Activated T-helper 1 cell treated with anti-CD3 and anti-CD28 coated beads, Interleukin-2, amount 50 U/mL, for 16 hours (primary cell): Measurements from ENCODE around the gene CLDN6.
"Not testable (repeated sequence)": the region's sequence is repeated elsewhere in the genome, so short reads cannot be mapped to it uniquely, and the experiment has no call there.

Experiments
- DNase-seq, 2 donors: peaks; one replicate each; pipeline ENCODE4 v3.0.0-alpha.2; 2020; ENCODE audit warnings: low read depth in 1 of 2, low spot score in 1 of 2

Gene CLDN6, protein sequence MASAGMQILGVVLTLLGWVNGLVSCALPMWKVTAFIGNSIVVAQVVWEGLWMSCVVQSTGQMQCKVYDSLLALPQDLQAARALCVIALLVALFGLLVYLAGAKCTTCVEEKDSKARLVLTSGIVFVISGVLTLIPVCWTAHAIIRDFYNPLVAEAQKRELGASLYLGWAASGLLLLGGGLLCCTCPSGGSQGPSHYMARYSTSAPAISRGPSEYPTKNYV

DNA sequence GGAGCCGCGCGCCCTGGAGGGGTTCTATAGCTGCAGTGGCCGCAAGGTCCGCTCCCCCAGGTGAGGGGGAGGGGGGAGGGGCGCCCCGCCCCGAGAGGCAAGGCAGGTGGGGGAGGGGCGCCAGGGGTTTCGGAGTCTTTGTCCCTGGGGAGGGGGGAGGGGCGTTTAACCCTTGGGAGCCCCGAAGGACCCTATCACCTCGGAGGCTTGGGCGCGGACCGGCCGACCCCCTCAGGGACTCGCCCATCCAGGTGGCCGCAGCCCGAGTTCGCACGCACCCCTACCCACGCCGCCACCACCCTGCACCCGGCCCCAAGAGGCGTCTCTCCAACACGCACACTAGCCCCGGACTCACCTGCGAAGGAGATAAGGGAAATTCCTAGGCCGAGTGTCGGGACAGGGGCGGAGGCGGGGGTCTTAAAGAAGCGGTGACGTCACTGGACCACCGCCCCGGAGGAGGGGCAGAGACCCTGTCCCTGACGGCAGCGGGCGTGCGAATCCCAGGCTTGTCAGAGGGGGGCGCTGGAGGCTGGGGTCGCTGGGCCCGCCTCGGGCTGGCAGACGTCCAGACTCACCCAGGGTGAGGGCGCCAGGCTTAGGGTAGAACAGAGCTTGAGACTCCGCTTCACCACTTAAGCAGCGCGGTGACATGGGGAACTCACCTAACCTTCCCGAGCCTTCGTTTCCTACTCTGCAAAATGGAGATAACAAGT, at the start of gene CLDN6:
CLDN6 (minus strand) TSS at position 390 of the 713 bp plus-strand sequence. CDS start 2,162 bp downstream, outside the sequence.
- no peak for DNase-seq

DNA sequence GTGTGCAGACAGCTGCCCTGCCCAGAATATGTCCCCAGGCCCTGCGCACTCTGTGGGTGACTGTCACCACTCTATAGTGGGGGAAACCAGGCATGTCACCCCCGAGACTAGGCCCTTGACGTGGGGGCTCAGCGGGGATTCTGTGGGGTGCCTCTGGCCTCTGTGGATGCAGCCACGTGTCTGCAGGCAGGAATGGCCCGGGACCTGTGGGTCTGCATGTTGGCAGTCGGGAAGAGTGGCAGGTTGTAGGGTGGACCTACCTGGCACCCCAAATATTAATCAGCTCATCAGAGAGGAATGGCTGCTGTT, 48.4 kb upstream of the CLDN6 start:
- no peak for DNase-seq

DNA sequence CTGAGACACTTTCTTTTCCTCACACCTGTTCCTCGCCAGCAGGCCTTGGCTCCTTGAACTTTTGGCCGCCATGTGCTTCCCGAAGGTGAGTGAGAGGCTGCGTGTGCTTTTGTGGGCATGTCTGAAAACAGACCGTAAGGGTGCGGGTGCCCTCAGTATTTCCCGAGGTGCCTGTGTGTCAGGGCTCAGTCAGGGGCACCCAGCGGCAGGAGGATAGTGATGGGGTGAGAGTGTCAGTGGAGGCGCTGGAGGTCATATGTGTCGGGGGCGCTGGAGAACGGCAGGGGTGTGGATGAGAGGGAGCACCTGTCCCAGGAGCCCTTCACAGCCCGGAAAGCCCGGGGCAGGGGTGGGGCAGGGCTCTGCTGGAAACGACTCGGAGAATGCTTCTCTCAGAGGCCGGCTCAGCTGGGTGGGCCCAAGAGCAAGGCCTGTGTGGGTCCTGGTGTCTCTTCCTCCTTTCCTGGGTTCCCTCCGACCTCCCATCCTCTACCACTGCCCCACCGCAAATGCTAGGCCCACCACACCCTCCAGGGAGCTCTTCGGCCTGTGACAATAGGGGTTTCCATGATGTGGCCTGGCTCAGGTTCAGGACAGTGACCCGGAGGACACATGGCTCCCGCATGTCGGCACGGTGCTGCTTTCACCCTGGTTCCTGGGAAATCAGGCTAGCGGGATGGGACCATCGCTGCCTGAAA, 47.9 kb upstream of the CLDN6 start:
- no peak for DNase-seq

DNA sequence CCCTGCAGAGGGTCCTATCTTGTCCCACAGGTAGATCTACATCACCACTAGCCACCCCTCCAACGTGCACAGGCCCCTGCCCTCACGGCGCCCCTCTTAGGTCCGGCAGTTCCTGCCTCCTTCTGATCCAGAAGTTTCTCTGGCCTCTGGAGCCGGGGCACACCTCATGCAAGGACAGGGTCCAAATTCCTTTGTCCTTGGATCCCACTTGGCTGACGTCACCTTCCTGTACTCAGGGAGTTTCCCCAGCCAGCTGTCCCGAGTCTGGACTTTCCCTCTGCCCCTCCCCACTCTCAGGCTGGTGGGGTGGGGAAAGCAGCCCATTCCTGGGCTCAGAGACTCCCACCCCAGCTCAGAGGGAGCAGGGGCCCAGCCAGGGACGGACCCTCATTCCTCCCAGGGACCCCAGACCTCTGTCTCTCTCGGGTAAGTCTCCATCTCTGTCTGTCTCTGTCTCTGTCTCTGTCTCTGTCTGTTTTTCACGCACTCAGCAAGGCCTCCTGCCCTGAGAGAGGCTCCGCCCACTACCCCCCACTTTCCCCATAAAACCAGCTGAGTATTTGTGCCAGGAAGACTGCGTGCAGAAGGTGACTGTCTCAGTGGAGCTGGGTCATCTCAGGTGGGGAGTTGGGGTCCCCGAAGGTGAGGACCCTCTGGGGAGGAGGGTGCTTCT, 47.2 kb upstream of the CLDN6 start, which contains the start of gene IL32:
IL32 (plus strand) TSS at position 572 of the 673 bp plus-strand sequence. CDS start 172 bp downstream, outside the sequence.
- peak; percentile 50 to 51 for DNase-seq

DNA sequence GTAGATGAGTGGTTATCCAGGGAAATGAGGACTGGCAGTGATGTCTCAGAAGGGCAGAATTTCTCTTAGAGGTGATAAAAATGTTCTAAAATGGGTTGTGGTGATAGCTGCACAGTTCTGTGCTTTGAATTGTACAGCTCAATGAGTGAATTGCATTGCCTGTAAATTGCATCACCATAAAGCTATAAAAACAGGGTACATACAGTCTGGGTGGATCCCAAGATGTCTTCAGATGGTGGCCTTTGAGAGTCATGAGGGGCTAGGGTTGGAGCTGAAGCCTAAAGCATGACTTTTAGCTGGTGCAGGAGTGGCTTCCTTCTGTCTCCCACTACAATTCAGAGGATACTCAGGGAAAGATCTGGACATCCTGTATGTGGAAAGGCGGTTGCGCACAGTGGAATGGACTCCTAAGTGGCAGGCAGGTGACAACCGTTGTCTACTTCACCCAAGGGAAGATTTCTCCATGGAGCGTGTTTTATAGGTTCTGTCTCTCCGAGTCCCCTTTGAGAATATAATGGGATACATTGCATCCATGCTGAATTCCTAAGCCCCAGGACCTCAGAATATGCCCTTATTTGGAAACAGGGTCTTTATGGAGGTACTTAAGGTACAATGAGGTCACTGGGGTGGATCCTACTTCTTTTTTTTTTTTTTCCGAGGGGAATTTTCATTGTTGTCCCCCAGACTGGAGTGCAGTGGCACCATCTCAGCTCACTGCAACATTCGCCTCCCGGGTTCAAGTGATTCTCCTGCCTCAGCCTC, 45.8 kb upstream of the CLDN6 start:
- no peak for DNase-seq

DNA sequence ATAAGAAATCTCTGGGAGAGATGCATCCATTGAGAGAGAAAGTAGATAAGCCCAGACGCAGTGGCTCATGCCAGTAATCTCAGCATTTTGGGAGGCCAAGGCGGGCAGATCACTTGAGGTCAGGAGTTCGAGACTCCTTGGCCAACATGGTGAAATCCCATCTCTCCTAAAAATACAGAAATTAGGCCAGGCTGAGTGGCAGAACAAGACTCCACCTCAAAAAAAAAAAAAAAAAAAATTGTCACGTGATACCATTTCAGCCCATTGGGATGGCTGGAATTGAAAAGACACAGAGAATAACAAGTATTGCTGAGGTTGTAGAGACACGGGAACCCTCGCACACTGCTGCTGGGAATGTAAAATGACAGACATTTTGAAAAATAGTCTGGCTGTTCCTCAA, 44.6 kb upstream of the CLDN6 start:
- no peak for DNase-seq

DNA sequence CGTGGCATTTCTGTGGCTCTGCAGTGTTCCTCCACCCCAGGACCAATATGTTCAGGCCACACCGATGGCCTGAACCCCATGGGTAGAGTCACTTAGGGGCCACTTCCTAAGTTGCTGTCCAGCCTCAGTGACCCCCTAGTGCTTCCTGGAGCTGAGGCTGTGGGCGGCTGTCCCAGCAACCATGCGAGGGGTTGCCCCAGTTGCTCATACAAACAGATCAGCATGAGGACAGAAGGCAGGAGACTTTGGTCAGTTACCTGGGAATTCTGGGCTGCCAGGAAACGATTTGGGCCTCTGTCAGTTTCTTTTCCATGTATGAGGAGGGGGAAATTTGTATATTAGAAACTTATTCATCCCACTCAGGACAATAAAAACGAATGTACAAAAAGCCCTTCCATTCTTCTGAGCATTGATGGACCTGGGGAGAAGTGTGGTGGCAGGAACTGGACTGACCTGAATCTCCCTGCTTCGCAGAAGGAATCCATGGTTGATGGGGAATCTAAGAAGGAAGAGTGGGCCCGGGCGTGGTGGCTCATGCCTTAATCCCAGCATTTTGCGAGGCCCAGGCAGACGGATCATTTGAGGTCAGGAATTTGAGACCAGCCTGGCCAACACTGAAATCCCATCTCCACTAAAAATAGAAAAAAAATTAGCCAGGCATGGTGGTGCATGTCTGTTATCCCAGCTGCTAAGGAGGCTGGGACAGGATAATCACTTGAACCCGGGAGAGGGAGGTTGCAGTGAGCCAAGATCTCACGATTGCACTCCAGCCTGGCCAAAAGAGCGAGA, 42.5 kb upstream of the CLDN6 start:
- DNase-seq: no peak

DNA sequence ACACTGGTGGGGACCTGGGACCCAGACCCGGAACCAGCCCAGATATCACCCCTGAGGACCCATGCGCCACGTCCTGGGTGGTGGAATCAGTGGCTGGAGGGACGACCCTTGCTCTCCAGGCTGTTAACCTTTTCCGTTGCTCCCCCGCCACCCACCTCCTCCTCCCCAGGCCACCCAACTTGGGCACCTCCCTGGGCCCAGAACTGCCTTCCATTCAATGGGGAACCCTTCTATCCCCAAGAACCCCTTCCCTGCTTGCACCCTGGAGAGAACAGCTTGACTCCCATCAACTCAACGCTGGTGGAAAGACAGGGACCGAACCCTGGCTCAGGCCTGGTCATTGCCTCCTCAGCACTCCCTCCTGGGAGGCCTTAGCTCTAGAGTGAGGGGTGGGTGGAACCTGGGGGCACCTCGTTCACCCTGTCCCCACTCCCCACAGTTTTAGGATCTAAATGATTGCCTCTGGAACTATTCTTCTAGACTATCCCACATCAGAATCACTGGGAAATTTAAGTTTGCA, 41.8 kb upstream of the CLDN6 start:
- DNase-seq: no peak

DNA sequence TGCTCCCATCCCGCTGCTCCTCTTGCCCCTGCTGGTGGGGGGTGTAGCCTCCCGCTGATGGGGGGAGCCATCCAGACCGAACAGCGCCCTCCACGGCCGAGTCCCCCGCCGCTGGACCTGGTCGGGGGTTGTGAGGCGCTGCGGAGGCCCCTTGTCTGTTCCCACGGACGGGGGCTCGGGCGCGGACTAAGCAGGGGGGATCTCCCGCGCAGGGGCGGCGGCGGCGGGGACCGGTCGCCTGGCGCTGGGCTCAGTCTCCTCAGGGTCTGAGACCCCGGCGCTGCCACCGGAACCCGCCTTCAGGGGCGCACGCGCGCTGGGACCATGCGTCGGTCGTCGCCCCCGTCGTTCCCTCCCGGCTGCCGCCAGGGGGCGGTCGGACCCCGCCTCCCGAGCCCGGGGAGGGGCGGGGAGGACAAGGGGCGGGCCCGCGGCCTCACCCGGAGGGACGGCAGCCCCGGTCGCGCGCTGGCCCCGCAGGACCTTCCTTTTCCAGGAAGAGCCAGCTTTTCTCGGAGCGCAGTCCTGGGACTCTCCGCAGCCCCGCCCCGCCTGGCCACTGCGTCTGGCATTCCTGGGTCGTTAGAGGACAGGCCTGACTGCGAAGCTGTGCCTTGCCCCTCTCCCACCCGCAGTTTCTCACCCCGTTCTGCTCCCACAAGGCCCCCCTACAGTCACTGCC, 41.2 kb upstream of the CLDN6 start:
- peak; percentile 68 to 87 for DNase-seq

DNA sequence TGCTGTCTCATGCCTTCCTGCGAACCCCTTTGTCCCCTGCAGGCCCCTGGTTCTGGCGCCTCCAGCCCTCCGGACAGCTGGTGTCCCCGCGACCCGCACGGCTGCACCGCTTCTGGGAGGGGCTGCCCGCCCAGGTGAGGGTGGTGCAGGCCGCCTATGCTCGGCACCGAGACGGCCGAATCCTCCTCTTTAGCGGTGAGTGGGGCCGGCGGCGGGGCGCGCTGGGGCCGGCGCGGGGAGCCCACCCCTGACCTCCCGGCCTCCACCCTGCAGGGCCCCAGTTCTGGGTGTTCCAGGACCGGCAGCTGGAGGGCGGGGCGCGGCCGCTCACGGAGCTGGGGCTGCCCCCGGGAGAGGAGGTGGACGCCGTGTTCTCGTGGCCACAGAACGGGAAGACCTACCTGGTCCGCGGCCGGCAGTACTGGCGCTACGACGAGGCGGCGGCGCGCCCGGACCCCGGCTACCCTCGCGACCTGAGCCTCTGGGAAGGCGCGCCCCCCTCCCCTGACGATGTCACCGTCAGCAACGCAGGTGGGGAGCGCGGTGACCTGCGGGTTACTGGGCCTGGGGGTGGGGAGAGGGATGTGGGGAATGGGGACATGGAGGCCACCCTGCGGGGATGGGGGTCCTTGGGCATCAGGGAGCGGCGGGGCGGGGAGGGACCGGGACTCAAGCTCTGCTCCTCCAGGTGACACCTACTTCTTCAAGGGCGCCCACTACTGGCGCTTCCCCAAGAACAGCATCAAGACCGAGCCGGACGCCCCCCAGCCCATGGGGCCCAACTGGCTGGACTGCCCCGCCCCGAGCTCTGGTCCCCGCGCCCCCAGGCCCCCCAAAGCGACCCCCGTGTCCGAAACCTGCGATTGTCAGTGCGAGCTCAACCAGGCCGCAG, 40.4 kb upstream of the CLDN6 start:
- DNase-seq: no peak

DNA sequence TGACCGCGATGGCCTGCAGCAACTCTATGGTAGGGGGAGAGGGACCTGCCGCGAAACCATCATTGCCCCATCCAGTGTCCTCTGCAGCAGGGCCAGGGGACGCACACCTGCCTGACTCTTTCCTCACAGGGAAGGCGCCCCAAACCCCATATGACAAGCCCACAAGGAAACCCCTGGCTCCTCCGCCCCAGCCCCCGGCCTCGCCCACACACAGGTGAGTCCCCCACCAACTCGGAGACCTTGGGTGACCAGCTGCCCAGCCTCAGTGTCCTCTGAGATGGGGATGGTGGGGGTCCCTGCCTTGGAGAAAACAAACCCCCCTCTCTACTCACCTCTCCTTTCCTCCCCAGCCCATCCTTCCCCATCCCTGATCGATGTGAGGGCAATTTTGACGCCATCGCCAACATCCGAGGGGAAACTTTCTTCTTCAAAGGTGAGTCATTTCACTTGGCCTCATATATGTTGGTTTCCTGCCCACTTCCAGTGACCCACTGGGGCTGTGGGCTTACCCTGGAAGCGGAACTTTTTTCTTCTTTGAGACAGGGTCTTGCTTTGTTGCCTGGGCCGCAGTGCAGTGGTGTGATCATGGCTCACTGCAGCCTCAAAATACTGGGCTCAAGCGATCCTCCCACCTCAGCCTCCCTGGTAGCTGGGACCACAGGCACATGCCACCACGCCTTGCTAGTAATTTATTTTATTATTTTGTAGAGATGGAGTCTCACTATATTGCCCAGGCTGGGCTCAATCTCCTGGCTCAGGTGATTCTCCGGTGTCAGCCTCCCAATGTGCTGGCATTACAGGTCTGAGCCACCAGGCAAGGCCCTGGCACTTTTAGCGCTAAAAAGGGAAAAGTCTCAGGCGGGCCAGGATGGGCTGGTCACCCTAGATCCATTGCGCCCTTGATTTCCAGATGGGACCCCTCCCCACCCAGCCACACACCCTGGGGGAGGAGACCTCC, 39.5 kb upstream of the CLDN6 start:
- no peak for DNase-seq

DNA sequence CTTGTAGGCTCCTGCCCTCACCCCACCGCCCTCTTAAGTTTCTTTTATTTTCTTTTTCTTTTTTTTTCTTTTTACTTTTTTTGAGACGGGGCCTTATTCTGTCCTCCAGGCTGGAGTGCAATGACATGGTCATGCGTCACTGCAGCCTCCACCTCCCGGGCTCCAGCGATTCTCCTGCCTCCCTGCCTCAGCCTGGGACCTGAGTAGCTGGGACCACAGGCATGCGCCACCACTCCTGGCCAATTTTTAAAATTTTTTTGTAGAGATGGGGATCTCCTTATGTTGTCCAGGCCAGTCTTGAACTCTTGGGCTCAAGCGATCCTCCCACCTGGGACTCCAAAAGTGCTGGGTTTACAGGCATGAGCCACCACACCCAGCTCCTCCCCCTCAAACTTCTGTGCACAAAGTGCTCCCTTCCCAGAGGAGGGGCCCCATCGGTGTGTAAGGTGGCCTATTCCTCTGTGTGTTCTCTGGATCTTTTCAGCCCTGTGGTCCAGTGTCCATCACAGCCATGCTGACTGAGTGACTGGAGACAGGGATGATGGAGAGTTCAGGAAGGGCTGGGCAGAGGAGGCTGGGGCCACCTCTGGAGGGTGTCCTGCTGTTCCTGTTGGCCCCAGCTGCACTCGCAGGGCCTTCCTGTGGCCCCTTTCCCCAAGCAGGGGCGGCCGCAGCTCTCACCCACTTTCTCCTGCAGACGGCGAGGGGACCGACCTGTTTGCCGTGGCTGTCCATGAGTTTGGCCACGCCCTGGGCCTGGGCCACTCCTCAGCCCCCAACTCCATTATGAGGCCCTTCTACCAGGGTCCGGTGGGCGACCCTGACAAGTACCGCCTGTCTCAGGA, 38.6 kb upstream of the CLDN6 start:
- DNase-seq: no peak

DNA sequence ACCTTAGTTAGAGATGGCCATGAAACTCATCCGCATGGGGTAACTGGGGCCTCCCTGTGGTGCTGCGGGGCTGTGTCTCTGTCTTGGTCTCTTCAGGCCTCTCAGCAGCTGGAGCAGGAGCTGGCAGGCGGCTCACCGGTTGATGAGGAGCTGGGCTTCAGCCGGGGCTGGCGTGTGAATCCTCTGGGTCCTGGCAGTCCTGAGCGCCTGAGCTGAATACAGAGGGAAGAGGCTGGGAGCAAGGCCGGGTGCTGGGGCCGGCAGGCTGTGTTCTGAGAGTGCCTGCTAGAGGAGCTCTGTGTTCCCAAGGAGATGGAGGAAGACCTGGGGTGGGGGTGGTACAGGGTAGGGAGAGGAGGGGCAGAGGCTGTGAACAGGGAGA, 37.7 kb upstream of the CLDN6 start:
- not testable (repeated sequence) for DNase-seq

DNA sequence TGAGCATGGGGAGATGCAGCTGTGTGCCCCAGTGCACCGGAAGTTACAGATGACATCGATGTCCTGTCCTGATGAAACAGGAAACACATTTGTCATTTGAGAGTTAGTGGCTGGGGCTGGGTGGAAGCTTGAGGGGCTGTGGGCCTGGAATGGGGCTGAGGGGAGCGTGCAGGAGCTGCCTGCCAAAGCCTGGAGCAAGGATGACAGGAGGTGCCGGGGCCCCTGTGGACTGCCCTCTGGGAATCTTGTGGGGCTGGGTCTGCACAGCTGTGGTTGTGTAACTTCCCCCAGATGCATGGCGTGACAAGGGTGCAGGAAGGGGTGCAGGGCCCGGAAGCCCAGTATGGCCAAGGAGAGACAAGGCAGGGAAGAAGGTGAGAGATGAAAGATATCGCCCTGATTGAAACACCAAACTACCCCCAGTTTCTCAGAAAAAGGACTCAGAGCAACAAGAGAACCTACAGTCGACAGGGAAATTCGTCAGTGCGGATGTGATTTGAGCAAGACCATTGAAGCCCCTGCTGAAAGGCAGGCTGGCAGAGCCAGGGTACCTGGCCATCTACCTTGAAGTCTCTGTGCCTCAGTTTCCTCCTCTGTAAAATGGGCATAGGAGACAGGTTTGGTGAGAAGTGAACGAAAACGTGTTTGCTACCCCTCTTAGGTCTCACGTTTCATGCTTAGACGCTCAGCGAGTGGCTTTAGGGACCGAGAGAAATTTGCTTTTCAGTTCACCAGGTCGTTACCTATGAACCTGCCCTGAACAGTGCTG, 37.2 kb upstream of the CLDN6 start:
- no peak for DNase-seq

DNA sequence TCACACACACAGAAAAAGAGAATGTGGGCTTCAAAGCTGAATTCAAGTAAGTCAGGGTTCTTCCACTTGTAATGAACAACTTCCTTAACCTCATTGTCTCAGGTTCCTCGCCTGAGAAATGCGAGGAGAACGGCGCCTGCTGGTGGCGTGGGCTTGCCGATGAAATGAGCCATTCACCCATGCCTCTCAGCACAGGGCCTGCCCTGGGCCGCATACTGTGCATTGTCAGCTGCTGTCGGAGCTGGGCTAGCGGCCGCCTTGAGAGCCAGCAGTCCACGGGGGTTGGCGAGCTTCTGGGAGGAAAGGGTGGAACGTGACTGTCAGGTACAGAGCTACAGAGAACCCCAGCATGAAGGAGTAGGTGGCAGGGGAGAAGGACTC, 35.3 kb upstream of the CLDN6 start:
- not testable (repeated sequence) for DNase-seq
